ENCODE measurements around the gene PPM1L. TPM values are rescaled to one million over a fixed set of nuclear protein-coding genes. Genes with fewer than 3 reads are reported as not detected.

PPM1L gene
- total RNA-seq, 1 donor from 2014 or later = 12.2 TPM

GRCh38 chr3:161072751-161073150 lies 316.7 kb downstream of the PPM1L start:
- no peaks in the 10 kb centered on the region for H3K27me3 Mint-ChIP-seq (ENCODE audit: unreplicated experiment)
- H3K4me3 Mint-ChIP-seq (ENCODE audit: unreplicated experiment) = no peak overlapping the region
- H3K9me3 Mint-ChIP-seq (ENCODE audit: unreplicated experiment) = no peaks in the 10 kb centered on the region
- no peak for TF ChIP-seq CTCF (IDR thresholded peaks at IDR 0.05; ENCODE audit: unreplicated experiment)
- peaks cover 2% of the 10 kb centered on the region for H3K4me1 Mint-ChIP-seq (ENCODE audit: unreplicated experiment)
- no peak for DNase-seq (ENCODE audit: low spot score)
- H3K27ac Mint-ChIP-seq (ENCODE audit: unreplicated experiment) = no peak overlapping the region
- no peaks in the 10 kb centered on the region for H3K36me3 Mint-ChIP-seq (ENCODE audit: low read depth, unreplicated experiment)

- no peak overlapping the region for H3K4me3 Mint-ChIP-seq (ENCODE audit: unreplicated experiment)
- DNase-seq (ENCODE audit: low spot score) = no peak
- H3K27ac Mint-ChIP-seq (ENCODE audit: unreplicated experiment) = no peak overlapping the region
- no peaks in the 10 kb centered on the region for H3K27me3 Mint-ChIP-seq (ENCODE audit: unreplicated experiment)
- peaks cover 2% of the 10 kb centered on the region for H3K4me1 Mint-ChIP-seq (ENCODE audit: unreplicated experiment)
- TF ChIP-seq CTCF (IDR thresholded peaks at IDR 0.05; ENCODE audit: unreplicated experiment) = no peak
- no peaks in the 10 kb centered on the region for H3K36me3 Mint-ChIP-seq (ENCODE audit: low read depth, unreplicated experiment)
- no peaks in the 10 kb centered on the region for H3K9me3 Mint-ChIP-seq (ENCODE audit: unreplicated experiment)
Measured at GRCh38 chr3:161073181-161073580, 317.1 kb downstream of the PPM1L start.

GRCh38 chr3:161081633-161082032 lies 325.6 kb downstream of the PPM1L start:
- no peak overlapping the region for H3K4me3 Mint-ChIP-seq (ENCODE audit: unreplicated experiment)
- TF ChIP-seq CTCF (IDR thresholded peaks at IDR 0.05; ENCODE audit: unreplicated experiment) = no peak
- no peak overlapping the region for H3K27ac Mint-ChIP-seq (ENCODE audit: unreplicated experiment)
- no peak for DNase-seq (ENCODE audit: low spot score)
- no peaks in the 10 kb centered on the region for H3K36me3 Mint-ChIP-seq (ENCODE audit: low read depth, unreplicated experiment)
- H3K27me3 Mint-ChIP-seq (ENCODE audit: unreplicated experiment) = no peaks in the 10 kb centered on the region
- no peaks in the 10 kb centered on the region for H3K9me3 Mint-ChIP-seq (ENCODE audit: unreplicated experiment)
- no peaks in the 10 kb centered on the region for H3K4me1 Mint-ChIP-seq (ENCODE audit: unreplicated experiment)

GRCh38 chr3:161082063-161082462 lies 326.0 kb downstream of the PPM1L start:
- Mint-ChIP-seq H3K9me3 (ENCODE audit: unreplicated experiment) (no peaks in the 10 kb centered on the region), H3K4me3 (ENCODE audit: unreplicated experiment) (no peak overlapping the region), H3K27me3 (ENCODE audit: unreplicated experiment) (no peaks in the 10 kb centered on the region), H3K27ac (ENCODE audit: unreplicated experiment) (no peak overlapping the region), H3K36me3 (ENCODE audit: low read depth, unreplicated experiment) (no peaks in the 10 kb centered on the region), H3K4me1 (ENCODE audit: unreplicated experiment) (no peaks in the 10 kb centered on the region)
- no peak for DNase-seq (ENCODE audit: low spot score)
- no peak for TF ChIP-seq CTCF (IDR thresholded peaks at IDR 0.05; ENCODE audit: unreplicated experiment)

GRCh38 chr3:161083131-161083530 lies 327.1 kb downstream of the PPM1L start:
- no peak for TF ChIP-seq CTCF (IDR thresholded peaks at IDR 0.05; ENCODE audit: unreplicated experiment)
- Mint-ChIP-seq H3K27ac (ENCODE audit: unreplicated experiment) (no peak overlapping the region), H3K4me1 (ENCODE audit: unreplicated experiment) (no peaks in the 10 kb centered on the region), H3K9me3 (ENCODE audit: unreplicated experiment) (no peaks in the 10 kb centered on the region), H3K27me3 (ENCODE audit: unreplicated experiment) (no peaks in the 10 kb centered on the region), H3K36me3 (ENCODE audit: low read depth, unreplicated experiment) (no peaks in the 10 kb centered on the region), H3K4me3 (ENCODE audit: unreplicated experiment) (no peak overlapping the region)
- DNase-seq (ENCODE audit: low spot score) = no peak

Data from endothelial cell (in vitro differentiated cells).